Right lung (tissue), 5 donors: ENCODE measurements around the gene GARNL3. TPM values are rescaled to one million over a fixed set of nuclear protein-coding genes. Genes with fewer than 3 reads are reported as not detected.

Experiments used
- DNase-seq, 2 donors: peaks; one replicate each; pipeline ENCODE4 v3.0.0-alpha.2; 2013
- polyA plus RNA-seq, 5 donors: library from polyadenylated mRNA; unstranded; fragments of 120-200 nt; gene quantifications; one replicate each; pipeline versions ENCODE4 v1.2.1 to v1.2.3, GENCODE V29; 2013; ENCODE audit warnings: inconsistent platforms in 1 of 5, low replicate concordance in 1 of 5; ENCODE audit not compliant: insufficient read length in 5 of 5, insufficient read depth in 1 of 5

GARNL3 gene
- polyA plus RNA-seq, 5 donors, result 28.3 to 38.1 (median 32.5) TPM

- no peak for DNase-seq
Observed at GRCh38 chr9:127402401-127403090, 138.0 kb downstream of the GARNL3 start.

- DNase-seq, result no peak
Observed at GRCh38 chr9:127403507-127404192, 139.1 kb downstream of the GARNL3 start.

GRCh38 chr9:127404631-127405030 is 140.1 kb downstream of the GARNL3 start:
- no peak for DNase-seq

GRCh38 chr9:127405344-127406125 is 141.0 kb downstream of the GARNL3 start:
- no peak for DNase-seq

- DNase-seq, result no peak
Observed at GRCh38 chr9:127406799-127407491, 142.4 kb downstream of the GARNL3 start.

- DNase-seq, result no peak
Observed at GRCh38 chr9:127407492-127407843, 142.9 kb downstream of the GARNL3 start.

- no peak for DNase-seq
Observed at GRCh38 chr9:127411122-127411521, 146.5 kb downstream of the GARNL3 start.

- no peak for DNase-seq
Observed at GRCh38 chr9:127415141-127415540, 150.6 kb downstream of the GARNL3 start.

GRCh38 chr9:127415657-127416056 is 151.1 kb downstream of the GARNL3 start:
- no peak for DNase-seq

GRCh38 chr9:127417131-127418036 is 152.8 kb downstream of the GARNL3 start:
- DNase-seq, result no peak

GRCh38 chr9:127418037-127418471 is 153.5 kb downstream of the GARNL3 start:
- no peak for DNase-seq

GRCh38 chr9:127419348-127419747 is 154.8 kb downstream of the GARNL3 start:
- DNase-seq, result no peak

GRCh38 chr9:127421057-127421456 is 156.5 kb downstream of the GARNL3 start:
- DNase-seq, result no peak

- no peak for DNase-seq
Observed at GRCh38 chr9:127422133-127422782, 157.7 kb downstream of the GARNL3 start.

- no peak for DNase-seq
Observed at GRCh38 chr9:127422787-127423186, 158.2 kb downstream of the GARNL3 start.

GRCh38 chr9:127423476-127423933 is 158.9 kb downstream of the GARNL3 start:
- no peak for DNase-seq

GRCh38 chr9:127423934-127424675 is 159.5 kb downstream of the GARNL3 start, which contains the start of gene ZNF79:
ZNF79 (plus strand) TSS chr9:127424382; CDS start chr9:127424788, 406 bp downstream.
- DNase-seq, result peak; percentile 94

GRCh38 chr9:127424676-127424999 is 160.1 kb downstream of the GARNL3 start:
- DNase-seq, result no peak

- no peak for DNase-seq
Observed at GRCh38 chr9:127426756-127427155, 162.2 kb downstream of the GARNL3 start.

- DNase-seq, result no peak
Observed at GRCh38 chr9:127428348-127428747, 163.8 kb downstream of the GARNL3 start.
